Measurements from ENCODE around the gene DSPP.

DSPP gene

DNA sequence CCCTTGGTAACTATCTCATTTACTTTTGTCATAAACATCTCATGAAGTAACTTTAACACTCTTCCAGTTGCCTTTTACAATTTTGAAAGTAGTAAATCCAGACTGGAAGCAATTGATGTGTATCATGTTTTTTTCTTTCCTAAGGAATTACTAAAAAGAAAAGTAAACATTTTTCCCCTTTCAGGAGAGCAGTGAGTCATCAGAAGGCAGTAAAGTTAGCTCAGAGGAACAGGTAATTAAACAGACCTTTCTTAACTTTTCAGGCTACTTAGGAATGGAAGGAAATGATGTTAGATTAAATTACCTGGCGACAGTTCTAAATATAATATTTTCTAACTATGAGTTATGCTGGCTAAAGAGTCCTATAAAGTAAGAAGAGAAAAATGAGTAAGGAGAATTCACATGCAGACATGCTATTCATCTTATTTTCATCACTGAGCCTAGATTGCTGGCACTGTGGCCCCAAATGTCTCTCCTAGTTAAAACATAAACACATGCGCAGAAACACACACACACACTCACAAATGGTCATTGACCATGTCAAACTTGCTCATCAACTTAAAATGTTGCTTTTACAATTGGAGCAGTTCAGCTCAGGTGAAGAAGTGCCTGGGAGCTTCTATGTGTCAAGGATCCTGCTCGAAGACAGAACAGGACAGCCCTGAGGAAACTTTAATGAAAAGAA is 51.1 kb downstream of the DSPP start:
- DNase-seq (ENCODE audit: low read depth in 2 of 2), result peak in 1 of 2 donors; percentile 10
- no peak overlapping the region for H3K4me3 ChIP-seq (replicated peaks in 1 of 2; ENCODE audit: low read depth in 2 of 2, low read length in 2 of 2)
- no peak for TF ChIP-seq CTCF (IDR thresholded peaks at IDR 0.05; ENCODE audit: low read depth, low read length)

GRCh38 chr4:87662871-87663270 is 54.5 kb downstream of the DSPP start:
- no peak overlapping the region for H3K4me3 ChIP-seq (replicated peaks in 1 of 2; ENCODE audit: low read depth in 2 of 2, low read length in 2 of 2)
- no peak for DNase-seq (ENCODE audit: low read depth in 2 of 2)
- TF ChIP-seq CTCF (IDR thresholded peaks at IDR 0.05; ENCODE audit: low read depth, low read length), result no peak
